Occipital lobe (tissue), 2 donors: ENCODE data around the gene PARP11. TPM values are rescaled to one million over a fixed set of nuclear protein-coding genes. Genes with fewer than 3 reads are reported as not detected.
"Not testable (repeated sequence)": the region's sequence is repeated elsewhere in the genome, so short reads cannot be mapped to it uniquely, and the experiment has no call there.

ENCODE experiments used
- DNase-seq: peaks from one replicate; lab custom pipeline; 2025; lab: John Stamatoyannopoulos, UW
- total RNA-seq: library from RNA; depleted of rRNA; stranded (reverse); fragments of >200 nt; gene quantifications from one replicate; pipeline ENCODE4 v1.2.3, GENCODE V29; 2014

Gene PARP11
- total RNA-seq, 1 donor from 2014 or later = 17.5 TPM

GRCh38 chr12:3882896-3883564, 9.8 kb upstream of the PARP11 start:
- no peak for DNase-seq

GRCh38 chr12:3882406-3882805, 9.2 kb upstream of the PARP11 start:
- no peak for DNase-seq

GRCh38 chr12:3881281-3881950, 8.2 kb upstream of the PARP11 start:
- DNase-seq = no peak

GRCh38 chr12:3879846-3880245, 6.6 kb upstream of the PARP11 start:
- DNase-seq = no peak

GRCh38 chr12:3871356-3871755, 1.8 kb downstream of the PARP11 start:
- no peak for DNase-seq

GRCh38 chr12:3869865-3870264, 3.3 kb downstream of the PARP11 start:
- DNase-seq = no peak

- DNase-seq = no peak
Observed at GRCh38 chr12:3869433-3869832, 3.8 kb downstream of the PARP11 start.

GRCh38 chr12:3863756-3864155, 9.4 kb downstream of the PARP11 start:
- DNase-seq = no peak

- no peak for DNase-seq
Observed at GRCh38 chr12:3842517-3842916, 30.7 kb downstream of the PARP11 start.

GRCh38 chr12:3841783-3842182, 31.4 kb downstream of the PARP11 start:
- DNase-seq = no peak

- DNase-seq = not testable (repeated sequence)
Observed at GRCh38 chr12:3840833-3841232, 32.4 kb downstream of the PARP11 start.

- DNase-seq = not testable (repeated sequence)
Observed at GRCh38 chr12:3839745-3840144, 33.5 kb downstream of the PARP11 start.

- DNase-seq = not testable (repeated sequence)
Observed at GRCh38 chr12:3838701-3839548, 34.3 kb downstream of the PARP11 start.

GRCh38 chr12:3838076-3838475, 35.1 kb downstream of the PARP11 start:
- no peak for DNase-seq

- DNase-seq = no peak
Observed at GRCh38 chr12:3837049-3837448, 36.1 kb downstream of the PARP11 start.

GRCh38 chr12:3836641-3837040, 36.6 kb downstream of the PARP11 start:
- DNase-seq = no peak

- no peak for DNase-seq
Observed at GRCh38 chr12:3835914-3836313, 37.3 kb downstream of the PARP11 start.

- DNase-seq = no peak
Observed at GRCh38 chr12:3834774-3835173, 38.4 kb downstream of the PARP11 start.

GRCh38 chr12:3833670-3834310, 39.4 kb downstream of the PARP11 start:
- DNase-seq = no peak

GRCh38 chr12:3832738-3833137, 40.5 kb downstream of the PARP11 start:
- DNase-seq = no peak

- DNase-seq = no peak
Observed at GRCh38 chr12:3828888-3829287, 44.3 kb downstream of the PARP11 start.
